Motor neuron (in vitro differentiated cells): ENCODE measurements around the gene YWHAG. TPM values are rescaled to one million over a fixed set of nuclear protein-coding genes. Genes with fewer than 3 reads are reported as not detected.
"Not testable (repeated sequence)": the region's sequence is repeated elsewhere in the genome, so short reads cannot be mapped to it uniquely, and the experiment has no call there.

ENCODE experiments used
- ATAC-seq, 8 experiments: fragments of 200-7000 bp; cut with Tn5 transposase; replicated peaks in 6 of 8; 2 replicates each; pipeline ENCODE4 v1.8.0; 2021; ENCODE audit warnings: mild to moderate bottlenecking in 8 of 8, moderate library complexity in 8 of 8
- H3K27ac ChIP-seq, 2 donors: fragments of 250-450 bp; sonication (Bioruptor Pico); 2 replicates each; pipeline ENCODE4 v1.9.0; 2021; ENCODE audit warnings: antibody characterized with exemption in 2 of 2, mild to moderate bottlenecking in 2 of 2, moderate library complexity in 1 of 2
- H3K4me1 ChIP-seq, 2 donors: fragments of 250-450 bp; sonication (Bioruptor Pico); replicated peaks in 1 of 2; 2 replicates each; pipeline ENCODE4 v1.6.1; 2021; ENCODE audit warnings: antibody characterized with exemption in 2 of 2, mild to moderate bottlenecking in 2 of 2, moderate library complexity in 1 of 2
- H3K4me3 ChIP-seq, 5 donors: fragments of 250-450 bp; sonication (Bioruptor Pico); 2 replicates each; pipeline ENCODE4 v1.9.0; 2021; ENCODE audit warnings: antibody characterized with exemption in 5 of 5, mild to moderate bottlenecking in 5 of 5, moderate library complexity in 4 of 5
- WGBS, 10 experiments: fragments of 450-650 bp; shearing (Covaris generic); methylation state at CpG; one replicate each; pipeline ENCODE4 v1.0.0; 2022; 5-methylcytosine and 5-hydroxymethylcytosine counted together
- in situ Hi-C, 9 experiments: fragments of 400-800 bp; cut with MboI; loops; one replicate each; pipeline ENCODE4 v1.15.0; 2021; ENCODE audit warnings: low sequenced_read_pairs in 9 of 9, low pct_unique_long_range_greater_than_20kb in 2 of 9; ENCODE audit not compliant: unreplicated experiment in 9 of 9
- total RNA-seq, 8 experiments: library from RNA; unstranded; fragments of 300-600 nt; gene quantifications; 2 replicates each; pipeline versions ENCODE4 v1.2.3 to v1.2.4, GENCODE V29; 2022

YWHAG gene
- total RNA-seq, 8 experiments from 2014 or later: 153 to 275 (median 184) TPM

DNA sequence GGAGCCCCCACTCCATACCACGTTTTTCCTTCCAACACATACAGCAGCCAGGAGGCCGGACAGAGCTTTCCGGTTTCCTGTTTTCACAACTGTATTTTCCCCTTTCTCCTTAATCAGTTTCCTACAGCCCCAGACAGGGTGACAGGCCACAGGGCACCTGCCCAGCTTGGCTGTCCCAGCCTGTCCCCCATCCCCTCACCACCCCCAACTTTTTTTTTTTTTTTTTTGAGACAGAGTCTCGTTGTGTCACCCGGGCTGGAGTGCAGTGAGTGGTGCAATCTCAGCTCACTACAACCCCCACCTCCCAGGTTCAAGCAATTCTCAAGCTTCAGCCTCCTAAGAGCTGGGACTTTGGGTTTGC lies 66.6 kb downstream of the YWHAG start:
- ATAC-seq: peak in 2 of 8 experiments; percentile 3 to 4
- peaks cover 16 to 37% of the 10 kb centered on the region in 2 donors for H3K4me1 ChIP-seq
- peak overlapping the region in 1 of 2 donors; percentile 42 for H3K27ac ChIP-seq
- H3K4me3 ChIP-seq: no peak overlapping the region
- in situ Hi-C loops: loop anchor here in 1 of 9 experiments (25.0 kb wide), 1 partner anchor 105 kb away; no protein-coding TSS in a partner anchor
- WGBS, 10 experiments: 24 to 100% (median 68%) methylated on average over 2 to 3 of the region's 5 CpGs; no CpG with 5 or more reads in 6 of the 10 experiments

DNA sequence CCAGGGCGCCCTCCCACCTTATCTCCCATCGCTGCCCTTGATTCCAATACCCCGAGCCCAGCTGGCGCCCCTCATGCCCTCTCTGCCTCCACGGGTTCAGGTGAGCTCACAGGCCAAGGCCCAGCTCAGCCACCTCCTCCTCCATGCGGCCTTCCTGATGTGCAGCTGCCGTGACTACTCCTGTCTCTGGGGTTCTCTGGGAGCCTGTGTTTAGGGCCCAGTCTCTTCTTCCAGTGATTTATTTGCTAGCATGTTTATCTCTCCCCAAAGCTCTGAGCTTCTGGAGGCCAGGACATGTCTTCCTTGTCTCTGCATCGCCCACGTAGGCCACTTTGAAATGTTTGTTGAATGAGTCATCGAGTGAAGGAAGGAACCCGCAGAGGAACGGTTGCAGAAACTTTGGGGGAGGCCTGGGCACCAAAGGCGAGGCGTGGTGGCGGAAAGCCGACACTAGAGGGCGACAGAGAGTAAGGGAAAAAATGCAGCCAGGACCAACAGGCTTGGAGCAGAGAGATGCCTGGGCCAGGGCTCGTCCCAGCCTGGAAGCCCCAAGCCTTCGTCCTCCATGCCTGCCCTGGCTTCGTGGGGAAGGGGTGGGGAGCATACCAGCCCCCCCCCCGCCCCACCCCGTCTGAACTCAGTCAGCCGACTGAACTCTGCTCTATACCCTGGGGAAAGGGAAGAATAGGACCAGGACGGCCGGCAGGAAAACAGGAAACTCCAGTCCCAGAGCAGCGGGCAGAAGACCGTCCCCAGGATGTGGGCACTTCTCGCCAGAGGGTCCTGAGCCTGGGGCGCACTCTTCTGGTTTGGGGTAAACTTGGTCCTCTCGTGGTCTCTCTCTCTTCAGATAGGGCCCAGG lies 67.2 kb downstream of the YWHAG start:
- Histone ChIP-seq H3K4me1 (peaks cover 16 to 33% of the 10 kb centered on the region in 2 donors), H3K4me3 (no peak overlapping the region), H3K27ac (peak overlapping the region in 1 of 2 donors; percentile 42)
- in situ Hi-C loops: loop anchor here in 1 of 9 experiments (25.0 kb wide), 1 partner anchor 104 kb away; no protein-coding TSS in a partner anchor
- WGBS, 10 experiments: 0 to 58% (median 6%) methylated on average over 2 to 13 of the region's 30 CpGs; no CpG with 5 or more reads in 4 of the 10 experiments
- ATAC-seq: peak; percentile 59 to 84 (median 64)

DNA sequence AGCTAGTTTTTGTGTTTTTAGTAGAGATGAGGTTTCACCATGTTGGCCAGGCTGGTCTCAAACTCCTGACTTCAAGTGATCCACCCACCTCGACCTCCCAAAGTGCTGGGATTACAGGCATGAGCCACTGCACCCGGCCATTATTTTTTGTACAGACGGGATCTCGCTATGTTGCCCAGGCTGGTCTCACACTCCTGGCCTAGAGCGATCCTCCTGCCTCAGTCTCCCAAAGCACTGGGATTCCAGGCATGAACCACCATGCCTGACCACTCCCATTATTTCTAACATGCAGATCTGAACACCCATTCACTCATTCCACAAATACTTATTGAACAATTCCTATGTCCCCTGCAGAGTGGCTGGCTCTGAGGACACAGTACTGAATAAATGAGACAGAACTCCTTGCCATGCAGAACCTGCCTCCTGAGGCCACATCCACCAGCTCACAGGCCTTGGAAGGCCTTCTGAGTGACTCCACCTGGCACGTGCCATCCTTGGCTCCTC lies 67.9 kb downstream of the YWHAG start:
- not testable (repeated sequence) for H3K27ac ChIP-seq, ATAC-seq, H3K4me3 ChIP-seq
- 20 to 100% (median 80%) methylated on average over 1 to 3 of the region's 6 CpGs; no CpG with 5 or more reads in 5 of the 10 experiments for WGBS, 10 experiments
- in situ Hi-C loops: loop anchor here in 1 of 9 experiments (25.0 kb wide), 1 partner anchor 104 kb away; no protein-coding TSS in a partner anchor
- peaks cover 16 to 33% of the 10 kb centered on the region in 2 donors for H3K4me1 ChIP-seq

DNA sequence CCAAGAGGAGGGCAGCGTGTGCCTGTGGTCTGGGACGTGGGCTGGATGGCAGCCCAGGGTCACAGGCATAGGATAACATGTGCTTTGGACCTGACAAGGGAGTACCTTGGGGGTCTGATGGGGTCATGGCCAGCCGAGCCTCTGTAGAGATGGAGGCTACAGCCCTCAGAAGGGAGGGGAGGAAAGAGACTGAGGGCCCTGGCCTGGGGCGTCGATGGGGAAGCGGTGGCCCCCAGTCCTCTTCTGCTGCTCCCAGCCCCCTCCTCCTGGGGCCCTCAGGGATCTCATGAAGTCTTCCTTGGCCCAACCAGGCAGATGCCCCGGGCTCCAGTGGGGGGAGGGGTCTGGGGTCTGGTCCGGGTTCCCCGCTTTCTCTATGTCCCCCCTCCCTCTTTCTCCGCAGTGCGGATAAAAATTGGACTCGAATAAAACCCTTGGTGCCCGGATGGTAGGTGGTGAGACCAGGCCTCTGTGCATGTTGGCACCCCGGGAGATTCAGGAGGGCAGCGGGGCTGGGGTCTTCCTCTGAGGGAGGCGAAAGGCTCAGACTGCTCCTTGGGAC lies 71.9 kb downstream of the YWHAG start:
- Histone ChIP-seq H3K4me3 (no peak overlapping the region), H3K27ac (no peak overlapping the region), H3K4me1 (peaks cover 0 to 14% of the 10 kb centered on the region in 2 donors)
- no peak for ATAC-seq
- in situ Hi-C loops: loop anchor here in 1 of 9 experiments (25.0 kb wide), 1 partner anchor 100 kb away; no protein-coding TSS in a partner anchor
- 60 to 100% (median 80%) methylated on average over 1 to 2 of the region's 16 CpGs; no CpG with 5 or more reads in 7 of the 10 experiments for WGBS, 10 experiments

DNA sequence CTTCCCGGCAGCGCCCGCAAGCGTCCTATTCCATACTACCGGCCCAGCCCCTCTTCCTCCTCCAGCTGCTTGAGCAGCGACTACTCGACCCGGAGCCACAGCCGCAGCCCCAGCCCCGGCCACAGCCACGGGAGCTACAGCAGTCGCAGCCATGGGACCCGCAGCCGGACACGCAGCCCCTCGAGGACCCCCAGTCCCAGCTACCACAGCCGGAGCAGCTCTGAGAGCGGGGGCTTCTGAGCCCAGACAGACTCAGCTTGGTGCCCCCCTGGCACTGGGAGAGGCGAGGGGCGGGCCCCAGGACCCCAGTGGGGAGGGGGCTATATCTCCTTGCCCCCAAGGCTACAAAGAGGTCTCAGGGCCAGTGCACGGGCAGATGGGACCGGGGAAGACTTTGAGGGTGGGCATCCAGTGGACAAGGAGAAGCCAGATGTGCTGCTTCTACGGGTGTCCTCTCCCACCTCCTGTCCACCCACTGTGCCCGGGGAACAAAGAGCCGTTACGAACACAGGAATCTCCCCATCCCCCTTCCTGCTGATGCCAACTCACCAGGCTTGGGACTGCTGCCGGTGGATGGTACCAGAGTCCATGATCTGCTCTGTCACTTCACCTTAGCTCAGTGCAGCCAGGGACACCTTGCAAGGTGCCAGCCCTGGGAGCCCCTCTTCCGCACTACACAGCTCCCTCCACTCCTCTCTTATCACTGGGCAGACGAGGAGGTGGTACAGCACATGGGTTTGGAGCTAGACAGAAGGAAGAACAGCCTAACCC lies 73.0 kb downstream of the YWHAG start:
- 78 to 90% (median 89%) methylated on average over 2 to 7 of the region's 29 CpGs; no CpG with 5 or more reads in 7 of the 10 experiments for WGBS, 10 experiments
- in situ Hi-C loops: loop anchor here in 1 of 9 experiments (25.0 kb wide), 1 partner anchor 98 kb away; no protein-coding TSS in a partner anchor
- no peak for ATAC-seq
- Histone ChIP-seq H3K4me3 (no peak overlapping the region), H3K4me1 (peaks cover 0 to 7% of the 10 kb centered on the region in 2 donors), H3K27ac (no peak overlapping the region)

DNA sequence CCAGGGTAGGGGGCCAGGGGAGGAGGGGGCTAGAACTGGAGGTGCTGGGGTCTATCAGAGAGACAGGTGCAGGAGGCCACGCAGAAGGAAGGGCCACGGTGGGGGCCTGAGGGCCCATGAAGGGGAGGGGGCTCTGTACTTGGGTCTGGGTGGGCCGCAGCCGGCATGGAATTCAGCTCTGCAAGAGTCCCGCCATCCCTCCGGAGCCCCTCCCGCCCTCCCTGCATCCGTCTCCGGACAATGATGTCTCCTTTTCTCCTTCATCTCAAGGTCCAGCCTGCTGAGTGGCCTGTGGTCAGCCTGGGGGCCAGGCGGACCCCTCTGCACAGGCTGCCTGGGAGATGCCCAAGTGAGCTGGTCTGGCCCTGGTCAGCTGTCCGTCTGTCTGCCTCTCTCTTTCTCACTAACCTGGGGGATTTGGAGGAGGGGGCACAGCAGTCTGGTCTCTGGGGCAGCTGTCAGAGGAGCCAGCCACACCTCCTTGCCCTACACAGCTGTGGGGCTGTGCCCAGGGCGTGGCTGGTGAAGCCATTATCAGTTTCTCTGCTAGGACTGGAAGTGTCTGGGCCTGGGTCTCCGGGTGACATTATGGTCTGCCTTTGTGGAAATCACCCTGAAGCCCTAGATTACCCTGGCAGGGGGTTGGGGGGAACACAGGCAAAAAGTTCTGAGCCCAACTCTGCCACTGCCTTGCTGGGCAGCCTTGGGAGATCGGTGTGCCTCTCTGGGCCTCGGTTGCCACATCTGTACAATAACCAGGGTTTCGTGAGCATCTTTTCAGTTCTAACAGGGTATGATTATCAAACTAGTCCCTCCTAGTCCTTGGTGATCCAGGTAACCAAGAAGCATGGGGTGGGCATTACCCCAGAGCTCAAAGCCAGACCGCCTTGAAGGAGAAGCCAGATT lies 75.3 kb downstream of the YWHAG start:
- Histone ChIP-seq H3K4me3 (peak overlapping the region in 1 of 5 donors; percentile 34), H3K27ac (no peak overlapping the region), H3K4me1 (no peaks in the 10 kb centered on the region)
- no peak for ATAC-seq
- in situ Hi-C loops: loop anchor here in 1 of 9 experiments (25.0 kb wide), 1 partner anchor 96 kb away; no protein-coding TSS in a partner anchor
- 80 to 100% (median 100%) methylated on average over 1 to 4 of the region's 17 CpGs; no CpG with 5 or more reads in 5 of the 10 experiments for WGBS, 10 experiments

DNA sequence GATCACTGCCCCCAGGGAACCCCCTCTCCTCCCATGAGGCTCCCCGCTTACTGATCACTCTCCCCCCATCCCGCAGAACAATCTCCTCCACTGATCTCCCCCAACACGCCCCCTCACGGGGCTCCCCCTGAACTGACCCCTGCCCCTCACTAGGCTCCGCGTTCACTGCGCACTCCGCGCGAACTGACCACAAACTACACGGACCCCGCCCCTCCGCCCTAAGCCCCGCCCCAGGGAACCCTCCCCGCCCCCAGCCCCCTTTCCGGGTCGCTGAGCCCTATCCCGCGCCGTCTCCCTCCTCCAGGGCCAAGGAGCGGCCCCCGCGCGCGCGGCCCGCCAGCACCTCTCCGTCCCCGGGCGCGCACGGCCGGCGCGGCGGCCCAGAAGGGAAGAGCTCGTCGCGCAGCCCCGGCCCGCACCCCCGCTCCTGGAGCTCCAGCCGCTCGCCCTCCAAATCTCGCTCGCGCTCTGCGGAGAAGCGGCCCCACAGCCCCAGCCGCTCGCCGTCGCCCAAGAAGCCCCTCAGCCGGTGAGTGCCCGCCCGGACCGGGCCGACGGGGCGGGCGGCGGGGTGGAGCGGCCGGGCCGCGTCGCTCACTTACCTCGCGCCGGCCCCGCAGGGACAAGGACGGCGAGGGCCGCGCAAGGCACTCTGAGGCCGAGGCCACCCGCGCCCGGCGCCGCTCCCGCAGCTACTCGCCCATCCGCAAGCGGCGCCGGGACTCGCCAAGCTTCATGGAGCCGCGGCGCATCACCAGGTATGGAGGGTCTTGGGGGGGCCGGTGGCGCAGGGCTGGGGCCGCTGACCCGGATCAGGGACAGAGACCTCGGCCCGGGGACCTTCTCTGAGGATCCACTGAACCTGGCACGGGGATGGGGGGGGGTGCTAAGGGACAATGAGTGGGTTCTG lies 76.2 kb downstream of the YWHAG start:
- in situ Hi-C loops: loop anchor here in 1 of 9 experiments (25.0 kb wide), 1 partner anchor 95 kb away; no protein-coding TSS in a partner anchor
- WGBS, 10 experiments: 25% methylated on average over 11 of the region's 98 CpGs; no CpG with 5 or more reads in 9 of the 10 experiments
- Histone ChIP-seq H3K4me1 (no peaks in the 10 kb centered on the region), H3K27ac (no peak overlapping the region), H3K4me3 (peak overlapping the region in 4 of 5 donors; percentile 14 to 34 (median 26))
- peak; percentile 39 to 76 (median 50) for ATAC-seq

DNA sequence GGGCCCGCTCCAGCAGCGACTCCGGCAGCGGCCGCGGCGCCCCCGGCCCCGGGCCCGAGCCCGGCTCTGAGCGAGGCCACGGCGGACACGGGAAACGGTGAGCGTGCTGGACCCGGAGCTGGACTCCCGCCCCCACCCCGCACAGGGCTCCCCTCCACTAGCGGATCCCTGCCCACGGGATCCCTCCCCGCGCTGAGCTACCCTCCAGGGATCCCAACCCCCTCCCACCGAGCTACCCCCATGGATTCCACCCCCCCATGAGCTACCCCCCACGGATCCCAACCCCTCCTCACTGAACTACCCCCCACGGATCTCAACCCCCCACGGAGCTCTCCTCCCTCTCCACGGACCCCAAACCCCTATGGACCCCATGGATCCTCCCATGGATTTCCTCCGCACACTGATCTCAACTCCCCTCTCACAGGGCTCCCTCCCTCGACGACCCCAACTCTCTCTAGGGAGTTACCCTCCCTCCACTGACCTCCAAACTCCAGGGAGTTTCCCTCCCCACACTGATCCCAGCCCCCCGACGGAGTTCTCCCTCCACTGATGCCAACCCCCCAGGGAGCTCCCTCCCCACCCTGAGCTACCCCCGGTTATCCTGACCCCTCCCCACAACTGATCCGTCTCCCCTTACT lies 77.0 kb downstream of the YWHAG start:
- in situ Hi-C loops: loop anchor here in 1 of 9 experiments (25.0 kb wide), 1 partner anchor 95 kb away; no protein-coding TSS in a partner anchor
- no peak overlapping the region for H3K27ac ChIP-seq
- ATAC-seq: peak in 4 of 8 experiments; percentile 3 to 35 (median 22)
- WGBS, 10 experiments: no CpG with 5 or more reads among the region's 36 CpGs
- no peaks in the 10 kb centered on the region for H3K4me1 ChIP-seq
- peak overlapping the region; percentile 24 to 34 (median 30) for H3K4me3 ChIP-seq

DNA sequence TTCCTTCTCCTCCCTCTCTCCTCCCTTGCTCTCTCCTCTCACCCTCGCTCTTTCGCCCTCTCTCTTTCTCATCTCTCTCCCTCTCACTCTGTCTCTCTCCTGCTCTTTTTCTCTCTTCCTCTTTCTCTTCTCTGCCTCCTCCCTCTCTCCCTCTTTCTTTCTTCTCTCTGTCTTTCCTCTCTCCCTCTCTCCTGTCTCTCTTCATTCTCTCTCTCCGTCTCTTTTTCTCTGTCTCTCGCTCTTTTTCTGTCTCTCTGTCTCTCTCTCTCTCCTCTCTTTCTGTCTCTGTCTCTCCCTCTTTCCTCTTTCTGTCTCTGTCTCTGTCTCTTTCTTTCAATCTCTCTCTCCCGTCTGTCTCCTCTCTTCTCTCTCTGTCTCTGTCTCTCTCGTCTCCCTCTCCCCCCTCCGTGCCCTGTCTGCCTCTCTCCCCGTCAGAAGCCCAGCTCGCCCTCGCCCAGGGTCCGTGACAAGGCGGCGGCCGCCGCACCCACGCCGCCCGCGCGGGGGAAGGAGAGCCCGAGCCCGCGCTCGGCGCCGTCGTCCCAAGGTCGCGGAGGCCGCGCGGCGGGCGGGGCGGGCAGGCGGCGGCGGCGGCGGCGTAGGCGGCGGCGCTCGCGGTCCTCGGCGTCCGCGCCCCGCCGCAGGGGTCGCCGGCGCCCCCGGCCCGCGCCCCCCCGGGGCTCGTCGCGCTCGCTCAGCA lies 77.6 kb downstream of the YWHAG start:
- WGBS, 10 experiments: 6 to 29% (median 9%) methylated on average over 1 to 20 of the region's 63 CpGs
- Histone ChIP-seq H3K4me3 (peak overlapping the region; percentile 24 to 34 (median 30)), H3K27ac (no peak overlapping the region), H3K4me1 (no peaks in the 10 kb centered on the region)
- ATAC-seq: peak; percentile 17 to 52 (median 42)
- in situ Hi-C loops: loop anchor here in 1 of 9 experiments (25.0 kb wide), 1 partner anchor 94 kb away; no protein-coding TSS in a partner anchor

DNA sequence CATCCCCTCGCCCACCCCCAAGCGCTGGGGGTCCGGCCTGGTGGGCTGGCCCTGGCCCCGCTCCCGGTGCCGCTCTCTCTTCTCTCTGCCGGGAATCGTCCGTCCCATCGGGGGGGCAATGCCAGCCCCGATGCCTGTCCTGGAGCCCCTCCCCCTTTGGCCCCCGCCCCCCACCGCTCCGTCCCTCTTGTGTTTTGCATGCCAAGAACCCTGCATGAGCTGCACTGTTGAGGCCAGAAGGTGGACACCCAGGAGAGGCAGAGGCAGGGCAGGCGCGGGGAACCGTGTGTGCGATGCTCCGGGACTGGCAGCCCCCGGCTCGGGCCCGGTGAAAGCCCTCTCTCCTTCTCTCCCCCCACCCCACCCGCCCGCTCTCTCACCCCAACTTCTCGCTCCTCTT lies 78.4 kb downstream of the YWHAG start:
- WGBS, 10 experiments: 20% methylated on average over 1 of the region's 25 CpGs; no CpG with 5 or more reads in 9 of the 10 experiments
- ATAC-seq: peak in 5 of 8 experiments; percentile 47 to 55 (median 54)
- no peaks in the 10 kb centered on the region for H3K4me1 ChIP-seq
- no peak overlapping the region for H3K27ac ChIP-seq
- H3K4me3 ChIP-seq: no peak overlapping the region
- in situ Hi-C loops: loop anchor here in 1 of 9 experiments (25.0 kb wide), 1 partner anchor 93 kb away; no protein-coding TSS in a partner anchor
